Hematopoietic multipotent progenitor cell treated with erythropoietin and hydrocortisone succinate and interleukin-3 and kit ligand, for 6 days (in vitro differentiated cells): ENCODE data around the gene DNMT1.
"Not testable (repeated sequence)": the region's sequence is repeated elsewhere in the genome, so short reads cannot be mapped to it uniquely, and the experiment has no call there.

Experiments
- DNase-seq: peaks from one replicate; pipeline ENCODE4 v3.0.0-alpha.2; 2015

Gene DNMT1

DNA sequence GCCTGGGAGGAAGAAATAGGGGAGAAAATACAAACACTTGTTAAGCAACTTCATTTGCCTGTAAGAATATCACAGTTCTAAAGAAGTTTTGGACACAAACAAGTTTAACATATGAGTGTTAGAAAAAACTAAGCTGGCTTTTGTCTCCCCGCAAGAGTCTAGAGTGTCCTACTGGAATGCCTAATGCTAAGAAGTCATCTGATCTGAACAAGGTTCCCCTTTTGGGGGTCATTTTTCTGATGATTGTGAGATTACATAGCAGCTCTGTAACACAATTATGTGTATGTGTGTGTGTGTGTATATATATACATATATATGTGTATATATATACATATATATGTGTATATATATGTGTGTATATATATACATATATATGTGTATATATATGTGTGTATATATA lies 12.7 kb downstream of the DNMT1 start:
- no peak for DNase-seq

DNA sequence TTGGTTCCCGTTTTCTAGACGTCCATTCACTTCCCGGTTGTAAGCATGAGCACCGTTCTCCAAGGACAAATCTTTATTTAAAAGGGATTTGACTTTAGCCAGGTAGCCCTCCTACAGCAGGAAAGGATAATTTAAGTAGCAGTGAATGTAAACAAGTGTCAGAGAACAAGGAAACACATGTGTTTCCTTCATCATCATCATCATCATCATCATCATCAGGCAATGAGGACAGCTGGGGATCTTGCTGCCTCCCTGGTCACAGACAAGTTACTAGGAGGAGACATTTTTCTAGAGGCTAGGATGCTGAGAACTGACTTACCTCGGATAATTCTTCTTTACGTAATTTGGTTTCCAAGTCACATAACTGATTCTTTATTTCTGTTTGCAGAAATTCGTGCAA lies 14.3 kb downstream of the DNMT1 start:
- DNase-seq = no peak

DNA sequence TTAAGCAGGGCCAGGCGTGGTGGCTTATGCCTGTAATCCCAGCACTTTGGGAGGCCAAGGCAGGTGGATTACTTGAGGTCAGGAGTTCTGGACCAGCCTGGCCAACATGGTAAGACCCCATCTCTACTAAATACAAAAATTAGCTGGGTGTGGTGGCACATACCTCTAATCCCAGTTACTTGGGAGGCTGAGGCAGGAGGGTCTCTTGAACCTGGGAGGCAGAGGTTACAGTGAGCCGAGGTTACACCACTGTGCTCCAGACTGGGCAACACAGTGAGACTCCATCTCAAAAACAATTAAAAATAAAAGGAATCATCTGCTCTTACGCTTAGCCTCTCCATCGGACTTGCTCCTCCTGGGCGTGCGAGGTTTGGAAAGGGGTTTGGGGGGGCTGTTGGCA lies 14.7 kb downstream of the DNMT1 start:
- DNase-seq = not testable (repeated sequence)

DNA sequence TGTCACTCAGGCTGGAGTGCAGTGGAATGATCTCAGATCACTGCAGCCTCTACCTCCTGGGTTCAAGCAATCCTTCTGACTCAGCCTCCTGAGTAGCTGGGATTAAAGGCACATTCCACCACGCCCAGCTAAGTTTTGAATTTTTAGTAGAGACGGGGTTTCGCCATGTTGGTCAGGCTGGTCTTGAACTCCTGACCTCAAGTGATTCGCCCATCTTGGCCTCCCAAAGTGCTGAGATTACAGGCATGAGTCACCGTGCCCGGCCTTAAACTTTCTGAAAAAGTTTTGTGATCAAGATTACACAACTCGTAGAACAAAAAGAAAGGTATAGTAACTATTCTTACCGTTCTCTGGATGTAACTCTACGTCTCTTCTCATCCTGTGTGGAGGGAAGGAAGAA lies 21.2 kb downstream of the DNMT1 start:
- no peak for DNase-seq

DNA sequence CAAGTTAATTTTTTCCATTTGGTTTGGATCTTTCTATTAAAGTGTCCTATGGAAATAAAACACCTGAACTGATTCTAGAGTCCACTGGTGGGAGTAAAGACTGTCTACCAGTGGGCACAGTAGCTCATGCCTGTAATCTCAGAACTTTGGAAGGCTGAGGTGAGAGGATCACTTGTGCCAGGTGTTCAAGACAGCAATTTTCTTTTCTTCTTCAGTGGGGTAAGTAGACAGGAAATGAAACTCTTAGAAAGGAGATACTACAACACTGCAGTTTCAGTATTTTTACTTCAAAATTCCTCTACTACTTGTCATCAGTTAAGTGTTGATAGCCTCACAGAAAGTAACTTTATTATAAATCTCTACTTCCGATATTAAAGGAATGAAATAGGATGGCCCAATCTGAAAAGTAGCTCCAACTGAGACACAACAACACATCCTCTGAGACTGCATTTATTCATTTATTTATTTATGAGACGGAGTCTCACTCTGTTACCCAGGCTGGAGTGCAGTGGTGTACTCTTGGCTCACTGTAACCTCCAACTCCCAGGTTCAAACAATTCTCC lies 26.3 kb downstream of the DNMT1 start:
- DNase-seq = no peak

DNA sequence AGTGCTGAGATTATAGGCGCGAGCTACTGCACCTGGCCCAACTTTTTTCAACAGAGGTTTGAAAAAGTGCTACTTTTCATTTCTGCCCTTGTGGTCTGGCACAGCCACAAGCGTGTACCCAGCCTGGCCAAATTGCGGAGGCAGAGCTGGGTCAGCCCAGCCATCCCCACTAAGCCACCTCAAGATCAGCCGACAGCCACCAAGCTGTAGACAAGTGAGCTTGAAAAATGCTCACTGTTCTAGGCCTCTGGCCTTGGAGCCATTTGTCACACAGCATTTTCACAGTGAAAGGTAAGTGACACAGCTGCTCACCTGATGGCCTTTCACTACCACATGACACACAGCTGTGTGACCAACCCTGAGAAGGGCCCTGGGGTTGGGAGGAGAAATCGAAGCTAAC lies 27.3 kb downstream of the DNMT1 start:
- no peak for DNase-seq

DNA sequence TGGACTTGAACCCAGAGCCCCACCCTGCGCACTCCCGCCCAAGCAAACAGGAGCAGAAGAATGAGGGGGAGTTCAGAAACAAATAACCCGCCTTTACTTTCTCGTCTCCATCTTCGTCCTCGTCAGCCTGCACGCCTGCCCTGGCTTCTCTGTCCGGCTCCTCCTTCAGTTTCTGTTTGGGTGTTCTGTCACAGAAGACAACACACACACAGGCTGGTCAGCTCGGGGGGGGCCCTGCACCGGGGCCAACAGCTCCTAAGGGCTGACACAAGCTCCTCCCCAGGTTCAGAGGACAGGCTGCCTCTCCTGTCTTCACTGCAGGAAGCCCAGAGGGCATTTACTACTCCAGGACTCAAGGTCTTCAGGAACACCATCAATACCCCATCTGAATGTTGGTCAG lies 28.3 kb downstream of the DNMT1 start:
- DNase-seq = not testable (repeated sequence)

DNA sequence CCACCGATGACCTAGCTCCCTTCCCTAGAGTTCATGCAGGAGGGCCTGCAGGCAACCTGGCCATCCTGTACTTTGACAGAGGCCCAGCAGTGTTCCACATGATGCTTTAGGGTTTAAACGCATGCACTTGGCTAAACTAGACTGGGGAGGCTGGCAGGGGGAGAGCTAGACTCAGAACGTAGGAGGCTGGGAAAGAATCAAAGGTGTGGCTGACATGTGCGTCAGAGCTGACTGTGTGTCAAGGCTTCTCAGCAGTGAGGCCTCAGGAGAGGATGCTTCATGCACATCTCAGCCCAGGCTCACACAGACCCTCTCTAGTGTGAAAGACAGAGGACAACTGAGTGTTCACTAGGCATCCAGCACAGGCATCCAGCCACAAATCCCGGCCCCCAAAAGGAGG lies 28.7 kb downstream of the DNMT1 start:
- DNase-seq = no peak

DNA sequence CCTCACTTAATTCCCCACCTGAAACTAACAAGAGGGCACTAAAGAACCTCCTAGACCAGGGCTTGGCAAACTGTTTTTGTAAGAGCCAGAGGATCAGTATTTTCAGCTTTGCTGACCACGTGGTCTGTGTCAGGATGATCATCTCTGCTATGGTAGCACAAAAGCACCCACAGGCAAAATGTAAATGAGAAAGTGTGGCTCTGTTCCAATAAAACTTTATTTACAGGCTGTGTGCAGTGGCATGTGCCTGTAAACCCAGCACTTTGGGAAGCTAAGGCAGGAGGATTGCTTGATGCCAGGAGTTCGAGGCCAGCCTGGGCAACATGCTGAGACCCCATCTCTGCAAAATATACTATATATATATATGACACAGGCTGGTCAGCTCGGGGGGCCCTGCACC lies 31.2 kb downstream of the DNMT1 start:
- DNase-seq = no peak

DNA sequence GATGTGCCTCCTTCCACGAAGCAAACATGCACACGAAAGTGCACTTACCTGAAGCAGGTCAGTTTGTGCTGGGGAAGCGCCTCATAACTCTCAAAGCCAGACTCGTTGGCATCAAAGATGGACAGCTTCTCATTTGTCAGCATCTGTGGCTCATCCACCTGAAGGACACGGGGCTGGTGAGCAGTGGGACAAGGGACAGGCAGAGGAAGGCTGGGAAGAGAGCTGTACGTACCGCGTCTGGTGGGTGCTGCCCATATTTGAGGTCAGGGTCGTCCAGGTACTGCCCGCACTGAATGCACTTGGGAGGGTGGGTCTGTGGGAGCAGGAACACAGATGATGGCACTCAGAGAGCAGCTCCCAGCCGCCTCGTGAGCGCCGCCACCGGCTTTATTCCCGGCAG lies 35.1 kb downstream of the DNMT1 start:
- DNase-seq = no peak

DNA sequence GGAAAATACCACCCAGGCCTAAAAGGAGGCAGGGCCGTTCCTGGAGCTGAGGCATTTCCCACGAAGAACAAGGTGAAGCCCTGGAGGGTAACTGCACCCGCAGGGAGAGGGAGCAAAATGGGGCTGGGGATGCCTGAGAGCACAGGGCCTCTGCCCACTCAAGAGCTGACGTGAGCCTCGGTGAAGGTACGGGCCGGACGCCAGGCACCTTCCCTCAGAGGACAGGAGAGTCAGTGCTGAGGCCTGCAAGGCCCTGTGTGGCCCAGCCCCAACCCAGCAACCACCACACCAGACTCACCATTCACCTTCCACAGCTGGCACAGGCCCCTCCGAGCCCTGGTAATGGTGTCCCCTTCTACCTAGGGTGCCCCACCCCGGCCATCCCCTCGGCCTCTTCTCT lies 36.3 kb downstream of the DNMT1 start:
- DNase-seq = no peak

DNA sequence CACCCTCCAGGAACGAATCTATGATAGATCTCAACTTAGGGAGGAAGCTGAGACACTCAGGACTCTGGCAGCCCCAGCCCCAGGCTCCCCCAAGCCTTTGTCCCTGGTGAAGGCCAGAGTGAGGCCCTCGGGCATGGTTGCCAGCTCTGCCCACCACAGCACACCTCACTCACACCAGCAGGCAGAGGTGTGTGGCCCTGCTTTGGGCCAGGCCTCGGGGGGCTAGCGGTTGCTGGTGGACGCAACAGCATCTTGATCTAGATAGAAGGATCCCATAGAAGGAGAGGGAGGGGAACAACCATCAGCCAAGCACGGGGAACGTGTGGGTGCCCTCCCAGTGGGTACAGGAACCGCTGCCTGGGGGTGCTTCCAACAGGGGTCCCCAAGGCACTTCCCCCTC lies 36.7 kb downstream of the DNMT1 start:
- DNase-seq = no peak

DNA sequence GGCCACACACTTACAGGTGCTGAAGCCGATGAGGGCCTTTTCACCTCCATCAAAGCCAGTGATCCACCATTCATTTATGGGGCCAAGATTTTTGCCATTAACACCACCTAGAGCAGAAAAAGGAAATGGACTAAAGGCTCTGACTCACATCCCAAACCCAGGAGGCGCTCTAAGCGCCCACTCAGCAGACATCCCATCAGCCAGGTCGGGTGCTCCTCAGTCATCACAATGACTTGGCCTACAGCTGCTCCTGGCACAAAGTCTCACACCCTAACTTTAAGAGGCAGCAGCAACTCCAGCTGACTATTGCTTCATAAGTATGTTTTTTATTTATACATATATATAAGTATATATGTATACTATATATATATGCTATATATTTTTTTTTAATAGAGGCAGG lies 38.9 kb downstream of the DNMT1 start:
- no peak for DNase-seq

DNA sequence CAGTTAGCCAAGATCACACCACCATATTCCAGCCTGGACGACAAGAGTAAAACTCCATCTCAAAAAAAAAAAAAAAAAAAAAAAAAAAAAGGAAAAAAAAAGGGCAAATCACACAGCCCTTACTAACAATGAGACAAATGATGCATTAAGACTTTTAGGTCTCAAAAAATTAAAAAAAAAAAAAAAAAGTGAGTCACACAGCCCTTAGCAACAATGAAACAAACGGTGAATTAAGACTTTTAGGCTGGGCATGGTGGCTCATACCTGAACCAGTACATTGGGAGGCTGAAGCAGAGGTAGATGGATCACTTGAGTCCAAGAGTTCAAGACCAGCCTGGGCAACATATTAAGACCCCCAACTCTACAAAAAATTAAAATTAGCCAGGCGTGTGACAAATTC lies 42.7 kb downstream of the DNMT1 start:
- no peak for DNase-seq

DNA sequence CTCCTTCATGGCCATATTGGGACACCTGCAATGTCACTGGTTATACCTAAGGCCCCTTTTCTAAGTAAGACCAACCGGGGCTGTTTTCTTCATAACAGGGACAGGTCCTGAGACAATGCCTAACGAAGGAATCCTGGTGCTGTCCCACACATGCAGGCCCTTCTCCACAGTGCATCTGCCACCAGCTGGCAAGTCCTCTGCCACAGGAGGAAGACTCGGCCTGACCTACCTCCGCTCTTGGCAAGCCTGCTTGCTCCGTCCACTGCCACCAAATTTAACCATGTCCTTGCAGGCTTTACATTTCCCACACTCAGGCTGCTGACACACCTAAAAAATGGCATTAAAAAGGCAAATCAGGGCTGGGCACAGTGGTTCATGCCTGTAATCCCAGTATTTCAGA lies 43.2 kb downstream of the DNMT1 start:
- no peak for DNase-seq

DNA sequence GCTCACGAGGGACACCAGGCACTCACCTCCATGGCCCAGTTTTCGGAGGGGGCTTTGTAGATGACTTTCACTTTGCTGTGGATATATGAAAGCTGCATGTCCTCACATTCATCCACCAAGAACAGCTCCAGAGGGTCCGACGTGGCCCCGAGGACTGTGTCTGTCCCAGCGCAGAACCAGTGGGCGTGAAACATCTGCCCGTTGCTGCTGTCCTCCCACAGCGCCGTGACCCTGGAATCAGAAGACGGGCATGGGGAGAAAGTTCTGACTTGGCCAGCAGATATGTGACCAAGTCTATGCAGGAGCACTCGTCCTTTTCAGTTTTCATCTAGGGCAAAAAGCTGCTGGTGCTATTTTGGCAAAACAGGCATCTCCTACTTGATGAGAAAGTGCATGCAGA lies 45.3 kb downstream of the DNMT1 start:
- no peak for DNase-seq

DNA sequence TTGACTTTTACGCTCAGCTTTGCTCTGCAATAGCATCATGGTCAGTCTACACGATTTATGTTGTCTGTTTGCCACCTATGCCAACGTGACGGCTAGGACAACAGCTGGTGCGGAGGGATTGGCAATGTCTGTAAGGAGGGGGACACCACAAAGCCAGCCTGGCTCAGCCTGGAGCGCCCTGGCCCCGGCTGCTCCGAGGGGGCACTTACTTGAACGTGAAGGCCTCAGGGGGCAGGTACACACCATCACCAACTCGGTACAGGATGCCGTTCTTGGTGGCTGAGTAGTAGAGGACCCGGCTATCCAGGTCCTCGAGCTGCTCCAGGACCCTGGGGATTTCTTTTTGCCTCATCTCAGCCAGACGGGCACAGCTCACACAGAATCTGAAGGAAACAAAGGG lies 48.6 kb downstream of the DNMT1 start:
- no peak for DNase-seq

DNA sequence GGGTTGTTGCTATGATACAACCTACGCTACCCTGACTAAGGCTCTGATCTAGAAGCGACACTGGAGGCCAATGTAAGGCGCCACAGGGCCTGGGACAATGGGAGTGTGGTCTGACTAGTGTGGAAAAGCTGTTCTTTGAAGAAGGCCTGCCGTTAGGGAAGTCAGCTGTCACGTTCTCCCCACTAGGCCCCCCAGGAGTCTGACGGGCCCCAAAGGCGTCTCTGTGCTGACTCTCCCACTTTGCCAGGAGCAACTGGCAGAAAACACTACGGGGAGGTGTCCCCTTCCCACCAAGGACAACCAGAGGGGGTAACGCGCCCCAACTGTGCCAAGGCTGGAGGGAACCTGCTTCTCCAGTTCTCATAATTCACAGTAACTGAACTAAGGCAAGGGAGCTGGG lies 49.7 kb downstream of the DNMT1 start:
- no peak for DNase-seq

DNA sequence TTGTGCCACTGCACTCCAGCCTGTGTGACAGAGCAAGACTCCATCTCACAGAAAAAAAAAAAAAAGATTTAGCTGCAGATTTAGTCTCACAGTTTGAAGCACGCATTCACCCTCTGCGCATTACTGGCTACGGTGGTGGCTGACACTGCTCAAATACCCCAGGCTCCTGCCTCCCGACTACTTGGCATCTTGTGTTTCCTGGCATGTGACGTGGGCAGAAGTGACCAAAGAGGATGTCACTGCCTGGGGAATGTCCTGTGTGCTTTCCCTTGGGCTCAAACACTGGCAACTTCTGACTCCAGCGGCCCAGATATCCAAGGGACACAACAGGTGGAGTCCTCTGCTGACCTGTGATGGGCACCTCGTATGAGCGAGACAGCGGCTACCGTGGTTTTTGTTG lies 50.4 kb downstream of the DNMT1 start:
- DNase-seq = no peak

DNA sequence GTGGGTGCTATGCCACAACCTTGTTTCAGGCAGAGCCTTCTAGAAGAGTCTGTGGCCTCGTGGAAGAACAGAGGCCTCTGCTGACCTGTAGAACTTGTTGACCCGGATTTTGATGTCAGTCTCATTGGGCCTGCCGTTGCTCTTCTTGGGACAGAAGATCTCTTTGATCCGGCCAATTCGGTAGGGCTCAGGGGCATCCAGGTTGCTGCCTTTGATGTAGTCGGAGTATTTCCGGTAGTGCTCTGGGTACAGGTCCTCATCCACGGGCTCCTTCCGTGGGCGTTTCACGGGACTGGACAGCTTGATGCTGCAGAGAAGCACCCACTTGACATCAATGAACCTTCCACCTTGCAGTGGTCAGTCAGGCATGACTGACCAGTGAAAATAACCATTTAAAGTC lies 51.1 kb downstream of the DNMT1 start:
- DNase-seq = no peak

DNA sequence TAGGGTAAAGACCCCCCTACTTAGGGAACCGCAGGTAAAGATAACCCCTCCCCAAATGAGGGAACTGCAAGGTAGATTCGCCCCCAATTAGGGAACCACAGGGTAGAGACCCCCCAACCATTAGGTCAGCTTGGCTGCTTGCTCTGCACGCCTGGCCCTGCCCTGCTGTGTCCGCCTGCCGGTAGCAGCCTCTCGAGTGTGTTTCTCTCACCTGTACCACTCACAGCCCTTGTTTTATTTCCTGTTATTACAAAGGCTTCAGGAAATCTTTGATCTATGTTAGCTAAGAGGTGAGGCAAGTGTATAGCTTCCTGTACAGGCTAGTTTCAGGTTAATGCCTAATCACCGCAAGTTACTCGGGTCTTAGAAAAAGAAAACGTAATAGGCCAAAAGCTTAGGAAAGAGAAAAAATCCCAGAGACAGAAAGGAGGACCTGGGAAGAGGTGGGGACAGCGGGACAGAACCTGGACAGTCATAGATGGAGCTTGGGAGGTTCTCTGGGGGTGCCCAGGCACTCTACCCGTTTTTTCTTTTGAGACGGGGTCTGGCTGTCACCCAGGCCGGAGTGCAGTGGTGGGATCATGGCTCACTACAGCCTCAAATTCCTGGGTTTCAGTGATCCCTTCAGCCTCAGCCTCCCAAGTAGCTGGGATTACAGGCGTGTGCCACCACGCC lies 51.9 kb downstream of the DNMT1 start:
- no peak for DNase-seq

DNA sequence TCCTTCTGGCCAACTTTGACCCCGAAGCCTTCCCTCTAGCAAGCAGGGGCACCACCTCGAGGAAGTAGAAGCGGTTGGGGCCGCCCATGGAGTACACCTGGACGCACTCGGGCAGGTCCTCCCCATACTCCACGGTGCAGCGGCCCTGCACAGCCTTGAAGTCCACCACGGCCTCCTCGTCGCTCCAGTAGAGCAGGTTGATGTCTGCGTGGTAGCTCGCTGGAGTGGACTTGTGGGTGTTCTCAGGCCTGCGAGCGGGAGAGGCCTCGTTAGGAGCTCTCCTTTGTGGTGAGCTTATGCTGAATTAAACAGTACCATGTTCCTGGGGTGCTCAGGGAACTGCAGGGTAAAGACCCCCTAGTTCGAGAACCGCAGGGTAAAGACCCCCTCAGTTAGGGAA lies 52.8 kb downstream of the DNMT1 start:
- no peak for DNase-seq

DNA sequence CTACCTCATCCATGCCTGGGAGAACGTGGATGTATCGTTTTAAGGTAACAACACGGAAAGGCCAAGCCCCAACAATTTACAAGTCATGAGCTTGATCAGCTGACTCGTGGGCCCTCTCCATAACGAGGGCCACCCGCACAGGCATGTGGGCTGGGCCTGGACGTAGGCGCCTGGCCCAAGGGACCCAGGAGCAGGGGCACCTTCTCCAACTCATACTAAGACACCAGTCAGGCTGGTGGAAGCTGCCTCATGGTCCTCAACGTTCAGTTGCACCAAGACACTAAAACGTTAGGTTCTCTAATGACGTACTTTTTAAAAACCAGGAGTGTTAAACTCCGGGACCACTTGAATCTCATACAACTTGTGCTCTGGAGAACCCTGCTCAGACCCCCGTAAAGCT lies 53.3 kb downstream of the DNMT1 start:
- DNase-seq = no peak

DNA sequence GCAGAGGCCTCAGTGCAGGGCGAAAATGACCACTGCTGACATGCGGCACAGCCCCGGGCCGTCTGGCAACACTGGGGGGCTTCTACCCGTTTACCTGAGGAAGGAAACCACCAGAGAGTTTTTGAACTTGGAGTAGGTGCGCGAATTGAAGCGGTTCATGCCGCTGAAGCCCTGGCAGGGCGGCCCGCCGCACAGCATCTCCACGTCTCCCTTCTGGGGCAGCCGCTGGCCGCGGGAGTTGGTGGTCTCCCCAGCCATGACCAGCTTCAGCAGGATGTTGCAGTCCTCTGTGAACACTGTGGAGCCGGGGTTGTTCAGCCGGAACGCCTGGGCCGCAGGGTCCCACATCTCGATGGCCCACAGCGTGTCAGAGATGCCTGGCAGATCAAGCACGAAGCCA lies 54.8 kb downstream of the DNMT1 start:
- no peak for DNase-seq
